Activated CD4-positive, CD25-positive, alpha-beta regulatory T cell treated with anti-CD3 and anti-CD28 coated beads, Interleukin-2, amount 50 U/mL, for 16 hours (primary cell): Measurements from ENCODE around the gene PDE2A.

ENCODE experiments used
- DNase-seq: peaks from one replicate; pipeline ENCODE4 v3.0.0-alpha.2; 2020; ENCODE audit warnings: low read depth, low spot score

Gene PDE2A

DNA sequence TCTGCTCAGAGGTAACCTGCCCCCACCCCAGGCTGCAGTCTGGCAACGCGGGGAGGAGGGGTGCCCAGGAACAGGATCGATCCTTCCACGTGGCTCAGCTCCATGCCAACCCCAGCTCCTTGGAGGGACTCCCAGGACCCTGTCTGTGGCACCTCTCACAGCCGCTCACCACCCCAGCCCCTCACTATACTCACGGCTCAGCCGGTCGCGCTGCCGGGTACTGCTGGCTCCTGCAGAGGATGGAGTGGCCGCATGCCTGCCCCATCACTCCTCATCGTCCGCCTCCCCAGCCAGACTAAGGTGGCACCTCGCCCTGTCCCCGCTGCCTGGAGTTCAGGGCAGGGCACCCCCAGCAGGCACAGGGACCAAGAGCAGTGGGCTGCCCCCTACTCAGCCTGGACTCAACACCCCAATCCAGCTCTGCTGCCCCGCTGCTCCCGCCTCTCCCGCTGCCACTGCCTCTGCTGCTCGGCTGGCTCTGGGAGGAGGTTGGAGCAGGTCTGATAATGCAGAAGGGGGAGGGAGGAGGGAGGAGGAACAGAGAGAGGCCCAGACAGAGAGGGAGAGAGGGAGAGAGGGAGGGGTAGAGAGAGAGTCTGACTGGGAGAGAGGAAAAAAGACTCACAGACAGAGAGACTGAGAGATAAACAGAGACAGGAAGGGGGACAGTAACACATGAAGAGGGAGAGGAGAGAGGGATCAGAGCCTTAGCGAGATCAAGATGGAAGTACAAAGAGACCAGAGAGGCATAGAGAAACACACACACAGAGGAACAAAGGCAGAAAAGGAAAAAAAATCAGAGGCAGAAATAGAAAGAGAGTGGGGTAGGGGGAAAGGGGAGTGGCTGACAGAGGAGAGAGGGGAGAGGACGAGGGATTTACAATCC is at the start of gene PDE2A:
Gene PDE2A (minus strand): TSS at position 480 of the 886 bp plus-strand sequence. CDS start 215 bp downstream, at position 265.
- DNase-seq: no peak

DNA sequence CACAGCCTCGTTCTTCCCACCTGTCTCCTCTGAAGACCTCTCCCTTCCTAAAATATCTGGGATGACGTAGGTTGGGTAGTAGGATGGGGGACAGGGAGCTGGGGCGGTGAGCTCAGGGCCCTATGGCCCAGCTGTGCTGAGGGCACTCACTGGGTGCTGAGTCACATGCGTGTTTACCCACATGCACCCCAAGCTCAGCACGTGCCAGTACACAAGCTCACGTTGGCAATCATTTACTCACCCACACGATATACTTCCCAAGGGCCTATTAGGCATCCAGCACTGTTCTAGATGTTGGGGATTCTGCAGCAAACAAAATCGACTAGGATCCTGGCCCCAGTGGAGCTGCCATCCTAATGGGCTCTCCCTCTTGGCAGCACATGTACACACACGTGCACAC is 49.3 kb upstream of the PDE2A start:
- no peak for DNase-seq

DNA sequence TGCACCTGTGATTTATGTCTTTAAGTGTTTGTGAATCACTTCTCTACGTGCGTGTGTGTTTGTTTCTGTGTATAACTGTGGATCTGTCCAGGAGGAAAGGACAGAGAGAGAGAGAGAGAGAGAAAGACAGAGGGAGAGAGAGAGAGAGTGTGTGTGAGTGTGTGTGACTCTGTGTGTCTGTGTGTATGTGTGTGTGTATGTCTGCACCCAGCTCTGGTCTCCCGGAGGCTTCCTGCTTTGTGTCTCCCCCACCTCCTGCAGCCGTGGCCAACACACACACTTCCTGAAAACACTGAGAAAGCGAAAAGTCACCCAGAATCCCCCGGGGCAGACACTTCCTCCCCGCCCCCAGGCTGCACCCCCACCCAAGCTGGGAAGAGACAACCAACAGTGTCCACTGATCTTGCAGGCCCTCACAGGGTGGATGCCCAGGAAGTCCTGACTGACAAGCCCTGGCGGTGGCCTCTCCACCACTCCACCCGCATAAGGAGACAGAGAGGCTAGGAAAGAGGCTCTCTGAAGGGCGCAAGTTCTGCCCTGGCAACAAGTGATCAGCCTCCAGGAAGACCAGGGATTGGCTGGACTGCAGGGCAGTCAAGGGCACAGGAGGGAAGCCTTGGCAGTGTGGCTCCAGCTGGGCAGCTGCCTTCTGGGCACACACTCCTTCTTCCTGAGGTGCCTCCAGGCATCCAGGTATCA is 48.0 kb upstream of the PDE2A start:
- DNase-seq: peak; percentile 66

DNA sequence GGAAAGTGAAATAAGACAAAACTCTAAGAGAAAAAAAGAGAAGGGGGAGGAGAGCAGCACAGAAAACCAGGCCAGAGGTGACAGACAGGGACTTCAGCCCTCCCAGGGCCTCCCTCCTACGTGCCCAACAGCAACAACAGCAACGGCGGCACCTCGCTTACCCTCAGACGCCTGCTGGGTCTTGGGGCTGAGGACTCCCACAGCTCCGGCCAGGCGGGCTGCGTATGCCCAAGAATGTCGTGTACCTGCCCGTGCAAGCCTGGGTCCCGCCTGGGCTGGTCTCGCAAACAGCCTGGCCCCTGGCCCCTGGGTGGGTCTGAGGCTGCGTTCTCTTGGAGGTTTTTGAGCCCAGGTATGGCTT is 47.4 kb upstream of the PDE2A start:
- peak; percentile 11 for DNase-seq

DNA sequence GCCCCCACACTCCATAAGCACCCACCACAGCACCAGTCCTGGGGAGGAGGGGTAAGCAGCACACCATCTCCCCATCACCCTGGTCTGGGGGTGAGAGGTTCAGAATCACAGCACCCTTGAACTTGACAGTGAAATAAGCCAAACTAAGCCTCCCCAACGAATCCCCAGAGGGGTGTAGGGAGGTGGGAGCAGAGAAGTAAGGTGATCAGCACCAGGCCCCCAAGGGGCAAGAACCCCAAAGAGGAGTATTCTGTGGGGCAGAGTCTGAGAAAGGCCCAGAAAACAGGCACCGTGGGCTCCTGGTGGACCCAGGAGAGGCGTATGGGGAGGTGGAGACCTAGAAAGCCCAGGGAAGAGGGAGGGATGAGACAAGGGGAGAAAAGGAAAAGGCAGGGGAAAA is 47.1 kb upstream of the PDE2A start:
- no peak for DNase-seq

DNA sequence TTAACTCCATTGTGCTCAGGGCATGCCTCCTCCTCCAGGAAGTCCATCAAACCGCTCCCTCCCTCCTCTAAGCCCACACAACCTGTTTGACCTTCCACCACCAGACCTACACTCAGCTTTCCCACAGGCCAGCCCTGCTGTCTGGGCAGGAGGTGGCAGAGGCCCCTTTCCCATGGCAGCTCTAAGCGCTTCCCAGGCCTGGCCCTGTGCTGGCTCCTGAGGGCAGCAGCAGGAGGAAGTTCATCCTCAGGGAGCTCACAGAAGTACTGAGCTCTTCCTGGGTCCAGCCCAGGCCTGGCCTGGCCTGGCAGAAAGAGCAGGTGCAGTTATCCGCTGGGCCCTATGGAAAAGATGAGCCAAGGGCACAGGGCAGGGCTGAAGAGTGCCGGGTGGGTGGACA is 46.6 kb upstream of the PDE2A start:
- DNase-seq: no peak

DNA sequence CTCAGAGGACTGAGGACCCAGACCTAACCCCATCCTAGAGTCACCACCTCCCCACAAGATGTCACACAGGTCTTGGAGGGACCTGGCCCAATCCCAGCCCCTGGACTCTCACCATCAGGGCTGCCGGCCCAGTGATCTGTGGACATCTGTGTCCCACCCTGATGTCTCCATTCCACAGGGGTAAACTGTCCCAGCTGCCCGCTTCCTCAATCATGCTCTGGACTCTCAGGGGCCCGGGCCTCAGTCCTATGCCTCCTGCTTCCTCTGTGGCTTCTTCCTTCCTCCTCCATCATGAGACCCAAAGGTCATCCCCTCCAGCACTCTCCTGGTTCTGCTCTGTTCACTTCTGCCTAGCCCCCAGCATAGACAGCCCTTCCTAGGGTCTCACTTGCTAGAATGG is 45.8 kb upstream of the PDE2A start:
- no peak for DNase-seq

DNA sequence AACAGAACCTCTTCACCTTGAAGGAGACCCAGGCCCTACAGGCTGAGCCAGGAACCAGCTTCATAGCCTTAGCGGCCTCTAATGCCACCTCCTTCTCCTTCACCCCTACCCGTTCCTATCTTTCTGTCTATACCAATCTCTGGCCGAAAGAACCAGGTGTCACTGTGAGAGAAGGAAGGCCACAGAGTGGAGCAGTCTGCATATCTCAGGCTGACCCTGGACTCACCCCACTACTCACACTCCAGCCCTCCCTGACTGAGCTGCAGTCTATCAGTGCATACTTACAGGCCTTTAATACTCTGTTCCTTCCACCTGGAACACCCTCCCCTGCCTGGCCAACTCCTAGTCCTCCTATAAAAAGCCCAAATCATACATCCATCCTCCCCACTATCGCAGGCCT is 45.3 kb upstream of the PDE2A start:
- DNase-seq: no peak

DNA sequence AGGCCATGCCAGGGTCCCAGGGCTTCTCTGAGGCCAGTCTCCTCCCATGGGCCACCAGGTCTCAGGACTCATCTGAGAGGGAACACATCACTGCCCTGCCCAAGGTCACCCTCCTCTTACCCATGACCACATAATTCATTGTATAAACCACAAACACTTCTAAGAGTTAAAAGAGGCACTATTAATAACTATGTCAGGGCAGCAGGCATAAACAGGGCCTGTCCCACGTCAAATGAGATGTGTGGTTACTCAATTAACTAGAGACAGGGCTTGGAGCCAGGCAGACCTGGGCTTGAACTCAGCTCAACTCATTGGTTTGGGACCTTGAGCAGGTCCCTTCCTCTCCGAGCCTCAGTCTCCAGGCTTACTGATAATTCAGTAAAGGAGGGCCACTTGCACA is 44.9 kb upstream of the PDE2A start:
- no peak for DNase-seq

DNA sequence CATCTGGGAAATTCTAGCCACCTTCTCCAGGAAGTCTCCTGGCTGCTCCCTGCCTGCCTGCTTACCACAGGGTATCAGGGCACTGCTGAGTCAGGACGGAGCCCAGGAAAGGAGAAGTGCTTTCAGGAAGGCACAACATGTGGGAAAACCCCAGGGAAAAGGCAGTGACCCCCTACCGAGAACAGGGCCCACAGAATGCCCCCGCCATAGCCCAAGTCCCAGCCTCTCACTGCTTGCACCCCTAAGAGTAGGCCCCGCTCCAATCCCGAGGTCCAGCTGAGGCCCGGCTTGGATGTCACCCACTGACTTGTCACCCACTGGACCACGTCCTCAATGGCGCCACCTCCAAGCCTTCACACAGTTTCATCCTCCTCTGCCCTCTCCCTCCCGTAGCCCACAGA is 43.9 kb upstream of the PDE2A start:
- DNase-seq: no peak

DNA sequence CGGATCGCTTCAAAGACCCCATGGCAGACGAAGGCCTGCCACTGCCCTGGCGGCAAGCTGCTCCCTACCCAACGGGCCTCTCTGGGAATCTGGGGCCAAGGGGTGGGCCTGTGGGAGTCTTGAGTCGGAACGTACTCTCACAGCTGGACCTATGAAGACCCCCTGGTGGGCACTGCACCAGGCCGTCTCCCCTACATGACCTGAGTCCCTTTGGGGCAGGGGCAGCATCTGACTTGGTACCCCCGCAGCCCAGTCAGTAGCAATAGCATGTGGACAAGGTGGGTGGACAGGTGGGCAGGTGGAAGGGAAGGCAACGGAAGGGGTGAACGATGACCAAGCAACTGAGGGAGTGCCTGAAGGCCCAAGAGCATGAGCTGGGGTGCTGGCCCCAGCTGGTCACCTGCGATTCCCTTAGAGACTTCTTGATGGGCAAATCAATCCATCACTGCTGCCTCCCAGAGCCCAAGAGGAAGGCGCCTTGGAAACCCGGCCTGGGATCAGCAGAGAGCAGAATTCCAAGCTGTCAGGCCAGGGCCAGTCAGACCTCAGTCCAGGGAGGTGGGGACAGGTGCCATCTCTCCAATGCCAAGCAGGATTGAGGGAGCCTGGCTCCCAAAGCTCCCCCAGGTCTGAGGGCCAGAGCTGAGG is 42.7 kb upstream of the PDE2A start:
- DNase-seq: no peak

DNA sequence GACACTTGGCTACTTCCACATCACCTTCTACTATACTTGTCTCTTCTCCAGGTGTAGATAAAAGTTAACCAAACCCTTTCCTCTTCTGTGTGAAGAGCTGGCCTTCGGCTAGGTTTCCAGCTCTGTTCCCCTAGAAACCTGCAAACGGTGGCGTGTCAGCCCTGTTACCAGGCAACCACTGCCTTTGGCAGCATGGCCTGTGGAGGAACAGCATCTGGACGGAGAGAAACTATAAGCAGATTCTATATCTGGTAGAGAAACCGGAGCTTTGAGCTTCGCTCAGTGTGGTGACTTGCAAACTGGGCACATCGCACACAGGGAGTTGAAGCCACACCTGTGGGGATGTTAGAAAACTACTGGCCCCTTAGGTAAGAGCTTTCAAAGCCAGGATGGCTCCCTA is 42.1 kb upstream of the PDE2A start:
- DNase-seq: no peak

DNA sequence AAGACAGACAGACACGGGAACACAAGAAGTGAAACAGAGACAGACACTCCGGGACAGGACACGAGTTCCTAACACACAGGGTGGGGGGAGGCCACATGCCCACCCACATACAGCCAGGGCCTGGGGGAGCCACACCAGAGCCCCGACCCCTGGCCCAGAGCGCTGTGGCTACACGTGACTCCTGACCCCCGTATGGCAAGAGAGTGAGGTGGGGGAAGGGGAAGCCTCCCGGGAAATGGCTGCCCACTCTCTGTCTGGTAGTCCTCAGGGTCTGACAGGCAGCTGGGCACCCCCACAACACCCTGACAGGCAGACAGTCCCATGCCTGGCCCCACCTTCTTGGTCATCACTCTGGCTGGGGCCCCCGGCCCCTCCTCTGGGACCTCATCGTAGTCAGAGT is 38.6 kb upstream of the PDE2A start:
- DNase-seq: no peak

DNA sequence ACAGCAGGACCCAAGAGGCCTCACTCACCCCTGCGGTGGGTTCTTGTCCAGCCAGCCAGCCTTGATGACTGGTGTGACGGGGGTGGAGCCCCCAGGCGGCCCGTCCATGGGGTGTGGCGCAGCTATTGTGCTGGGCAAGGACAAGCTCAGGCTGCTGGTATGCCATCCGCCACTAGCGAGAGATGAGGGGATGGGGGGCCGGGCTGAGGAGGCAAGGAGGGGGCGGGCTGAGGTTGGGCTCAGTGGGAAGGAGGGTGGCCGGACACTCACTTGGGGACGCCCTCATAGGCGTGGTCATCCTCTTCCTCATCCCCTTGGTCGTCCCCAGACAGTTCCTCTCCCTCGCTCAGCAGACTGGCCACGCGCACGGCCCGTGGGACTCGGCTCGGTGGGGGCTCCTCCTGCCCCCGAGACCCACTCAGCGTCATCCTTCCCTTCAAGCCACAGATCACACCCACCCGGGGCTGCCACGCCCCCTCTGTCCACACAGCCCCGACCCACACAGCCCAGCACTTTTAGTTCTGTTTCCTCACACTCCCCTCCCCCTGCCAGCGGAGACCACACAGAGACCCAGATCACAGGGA is 38.0 kb upstream of the PDE2A start:
- no peak for DNase-seq

DNA sequence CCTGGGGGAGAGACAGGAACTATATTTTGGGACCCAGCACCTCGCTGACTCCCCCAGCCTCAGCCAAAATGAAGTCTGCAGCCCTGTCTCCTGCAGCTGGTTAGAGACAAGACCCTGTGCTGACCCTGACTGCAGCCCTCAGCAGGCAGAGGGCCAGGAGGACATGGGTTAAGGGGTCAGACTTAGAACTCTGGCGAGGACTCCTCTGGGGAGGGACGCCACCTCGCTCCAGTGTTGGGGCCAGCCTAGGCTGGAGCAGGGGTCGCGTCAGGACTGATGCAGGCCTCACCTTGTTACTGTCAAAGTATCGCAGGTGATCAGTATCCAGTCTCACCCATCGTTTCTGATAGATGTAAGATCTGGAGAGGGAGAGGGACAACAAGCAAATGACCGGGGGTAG is 36.9 kb upstream of the PDE2A start:
- no peak for DNase-seq

DNA sequence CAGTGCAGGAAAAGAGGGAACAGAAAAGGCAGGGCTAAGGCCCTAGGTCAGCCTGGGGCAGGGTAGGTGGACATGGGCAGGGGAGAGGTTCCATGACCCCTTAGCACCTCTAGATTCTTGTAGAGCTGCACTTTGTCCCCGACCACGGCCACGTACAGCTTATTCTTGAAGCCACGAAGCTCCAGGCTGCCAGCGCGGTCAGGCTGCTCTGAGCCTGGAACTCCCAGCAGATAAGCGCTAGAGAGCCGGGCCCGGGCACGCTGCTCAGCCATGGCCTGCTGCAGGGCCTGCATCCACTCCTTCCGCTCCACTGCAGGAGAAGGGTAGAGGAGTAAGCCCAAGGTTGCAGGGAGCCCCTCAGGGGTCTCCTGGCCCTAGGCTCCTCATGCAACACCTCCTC is 36.1 kb upstream of the PDE2A start:
- DNase-seq: no peak

DNA sequence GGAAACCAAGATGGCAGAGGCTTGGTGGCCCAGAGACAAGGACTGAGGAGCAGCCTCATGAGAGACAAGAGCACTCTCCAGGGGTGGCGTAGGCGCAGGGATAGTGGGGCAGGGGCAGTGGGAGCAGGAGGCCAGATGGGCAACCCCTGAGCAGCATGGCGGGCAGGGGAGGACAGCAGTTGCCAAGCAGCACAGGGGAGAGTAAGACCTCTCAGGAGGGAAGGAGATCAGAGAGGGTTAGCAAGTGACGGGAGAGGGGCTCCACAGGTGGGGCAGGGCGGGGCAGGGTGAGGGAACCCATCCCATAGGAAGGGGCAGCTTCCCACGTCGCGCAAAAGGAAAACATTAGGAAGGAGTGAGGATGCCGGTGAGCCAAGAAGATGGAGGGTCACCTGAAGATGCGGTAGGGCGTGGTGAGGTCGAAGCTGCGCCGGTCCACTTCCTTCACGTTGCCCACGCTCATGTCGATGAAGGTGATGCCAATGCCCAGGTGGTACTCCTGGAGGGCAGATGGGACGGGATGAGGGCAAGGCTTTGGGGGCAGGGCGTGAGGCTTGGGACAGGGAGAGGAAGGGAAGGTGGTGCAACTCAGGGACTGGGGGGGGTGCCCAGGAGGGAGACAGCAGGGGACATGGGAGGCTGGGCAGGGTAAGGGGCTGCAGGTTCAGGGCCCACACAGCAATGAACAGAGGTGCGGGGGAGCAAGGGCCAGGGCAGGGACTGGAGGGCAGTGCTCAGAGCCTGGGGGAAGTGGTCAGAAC is 35.4 kb upstream of the PDE2A start:
- no peak for DNase-seq

DNA sequence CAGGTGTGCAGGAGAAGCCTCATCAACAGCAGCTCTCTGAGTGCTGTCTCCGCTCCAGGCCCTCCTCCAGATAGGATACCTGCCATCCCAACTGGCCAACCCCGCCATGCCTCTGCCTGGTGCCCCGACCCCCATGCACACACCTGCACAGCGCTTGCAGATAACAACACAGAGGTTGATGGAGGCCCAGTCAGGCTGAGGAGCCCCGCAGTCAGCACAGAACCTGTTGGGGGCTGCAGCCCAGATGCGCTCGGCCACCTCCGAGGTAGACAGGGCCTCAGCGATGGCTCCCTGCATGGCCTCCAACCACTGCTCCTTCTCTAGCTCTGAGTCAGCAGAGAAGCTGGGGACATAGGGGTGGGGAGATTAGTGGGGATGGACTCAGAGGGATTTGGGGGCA is 32.8 kb upstream of the PDE2A start:
- no peak for DNase-seq

DNA sequence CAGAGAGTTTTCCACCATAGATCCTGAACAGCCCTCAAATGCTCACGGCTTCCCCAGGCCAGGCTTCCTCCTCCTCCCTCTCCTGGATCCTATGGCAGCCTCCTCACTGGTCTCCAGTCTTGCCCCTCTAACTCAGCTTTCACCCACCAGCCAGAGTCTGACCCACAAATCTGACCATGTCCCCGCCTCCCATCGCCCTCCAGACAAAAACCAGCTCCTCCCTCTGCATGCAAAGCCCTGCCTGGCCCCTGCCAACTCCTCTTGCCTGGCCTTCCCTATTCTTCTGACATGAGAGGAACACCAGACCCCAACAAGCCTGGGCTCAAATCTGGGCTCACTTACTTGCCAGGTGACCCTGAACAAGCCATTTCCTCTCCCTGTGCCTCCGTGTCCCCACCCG is 32.4 kb upstream of the PDE2A start:
- DNase-seq: no peak

DNA sequence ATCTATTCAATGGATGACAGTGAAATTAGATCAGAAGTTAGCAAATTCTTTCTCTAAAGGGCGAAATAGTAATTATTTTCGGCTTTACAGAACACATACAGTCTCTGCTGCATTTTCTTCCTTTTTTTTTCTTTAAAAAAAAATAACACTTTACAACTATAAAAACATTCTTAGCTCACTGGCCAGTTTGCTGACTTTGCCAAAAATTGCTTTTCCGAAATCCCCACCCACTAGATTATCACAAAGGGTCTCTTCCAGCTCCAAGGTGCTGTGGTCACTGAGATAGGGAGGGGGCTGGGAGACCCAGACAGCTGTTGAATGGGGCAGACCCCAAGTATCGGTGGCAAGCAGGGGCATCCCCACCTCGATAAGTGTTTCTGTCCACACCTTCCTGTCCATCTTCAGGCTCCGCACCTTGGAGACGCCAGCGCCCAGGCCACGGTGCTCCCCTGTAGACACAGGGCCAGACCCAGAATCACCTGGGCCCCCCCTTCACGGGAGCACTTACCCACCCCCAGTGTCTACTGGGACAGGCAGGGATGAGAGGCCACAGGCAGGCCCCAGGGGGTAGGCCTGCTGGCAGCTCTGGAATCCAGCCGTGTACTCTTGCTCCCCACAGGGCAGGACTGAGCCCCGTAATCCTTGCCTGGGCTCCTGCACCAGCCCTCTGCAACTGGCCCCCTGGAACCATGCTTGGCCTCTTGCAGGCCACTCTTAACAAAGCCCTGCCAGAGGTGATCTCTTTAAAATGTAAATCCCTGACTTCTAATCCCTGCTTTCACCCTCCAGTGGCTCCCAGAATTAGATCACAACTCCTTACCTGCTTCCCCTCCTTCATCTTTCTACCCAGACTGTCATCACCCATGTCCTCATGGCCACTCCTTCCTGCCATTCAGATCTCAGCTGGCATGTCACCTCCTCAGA is 31.5 kb upstream of the PDE2A start:
- no peak for DNase-seq
